Left forelimb (tissue), 1 donor: ENCODE results near the gene ARFGAP1.

Experiments
- DNase-seq: peaks from one replicate; pipeline ENCODE4 v3.0.0-alpha.2; 2018; ENCODE audit warnings: low spot score

ARFGAP1 gene

GRCh38 chr20:63260521-63260920 is 12.1 kb upstream of the ARFGAP1 start:
- no peak for DNase-seq

GRCh38 chr20:63261060-63261794 is 11.4 kb upstream of the ARFGAP1 start:
- no peak for DNase-seq

- DNase-seq: no peak
Observed at GRCh38 chr20:63261795-63262528, 10.7 kb upstream of the ARFGAP1 start.

- DNase-seq: no peak
Observed at GRCh38 chr20:63262836-63263235, 9.8 kb upstream of the ARFGAP1 start.

GRCh38 chr20:63264000-63264399 is 8.6 kb upstream of the ARFGAP1 start:
- DNase-seq: no peak

GRCh38 chr20:63264519-63264918 is 8.1 kb upstream of the ARFGAP1 start:
- DNase-seq: no peak

- DNase-seq: no peak
Observed at GRCh38 chr20:63265891-63266515, 6.6 kb upstream of the ARFGAP1 start.

GRCh38 chr20:63267691-63268090 is 4.9 kb upstream of the ARFGAP1 start:
- DNase-seq: no peak

GRCh38 chr20:63268256-63268655 is 4.4 kb upstream of the ARFGAP1 start:
- DNase-seq: no peak

- no peak for DNase-seq
Observed at GRCh38 chr20:63268671-63269439, 3.8 kb upstream of the ARFGAP1 start.

GRCh38 chr20:63269724-63270123 is 2.9 kb upstream of the ARFGAP1 start:
- no peak for DNase-seq

GRCh38 chr20:63270606-63271325 is 1.8 kb upstream of the ARFGAP1 start:
- DNase-seq: no peak

- no peak for DNase-seq
Observed at GRCh38 chr20:63273059-63273579, 506 bp downstream of the ARFGAP1 start.

GRCh38 chr20:63273635-63274380 is 1.2 kb downstream of the ARFGAP1 start:
- DNase-seq: no peak

- no peak for DNase-seq
Observed at GRCh38 chr20:63274381-63275228, 2.0 kb downstream of the ARFGAP1 start.

GRCh38 chr20:63275825-63276224 is 3.2 kb downstream of the ARFGAP1 start:
- no peak for DNase-seq

- no peak for DNase-seq
Observed at GRCh38 chr20:63276956-63277355, 4.3 kb downstream of the ARFGAP1 start.

- no peak for DNase-seq
Observed at GRCh38 chr20:63277466-63278272, 5.1 kb downstream of the ARFGAP1 start.

- no peak for DNase-seq
Observed at GRCh38 chr20:63278661-63279060, 6.0 kb downstream of the ARFGAP1 start.
